DMS79 treated with DMSO at 0.1 percent for 48 hours (cell line): ENCODE data around the gene TUBA4B.

Experiments used
- DNase-seq: peaks from one replicate; lab custom pipeline; 2025; lab: John Stamatoyannopoulos, UW

TUBA4B gene

GRCh38 chr2:219218732-219219701 is 34.0 kb upstream of the TUBA4B start, which contains the start of gene ABCB6:
ABCB6 (minus strand) TSS chr2:219218958; CDS start chr2:219218673, 285 bp downstream.
- peak; percentile 83 for DNase-seq

GRCh38 chr2:219219784-219220532 is 33.1 kb upstream of the TUBA4B start:
- DNase-seq, result no peak

GRCh38 chr2:219220652-219221402 is 32.2 kb upstream of the TUBA4B start:
- peak; percentile 3 for DNase-seq

- DNase-seq, result no peak
These were observed 31.0 kb upstream of the TUBA4B start for GRCh38 chr2:219221957-219222518.

DNA sequence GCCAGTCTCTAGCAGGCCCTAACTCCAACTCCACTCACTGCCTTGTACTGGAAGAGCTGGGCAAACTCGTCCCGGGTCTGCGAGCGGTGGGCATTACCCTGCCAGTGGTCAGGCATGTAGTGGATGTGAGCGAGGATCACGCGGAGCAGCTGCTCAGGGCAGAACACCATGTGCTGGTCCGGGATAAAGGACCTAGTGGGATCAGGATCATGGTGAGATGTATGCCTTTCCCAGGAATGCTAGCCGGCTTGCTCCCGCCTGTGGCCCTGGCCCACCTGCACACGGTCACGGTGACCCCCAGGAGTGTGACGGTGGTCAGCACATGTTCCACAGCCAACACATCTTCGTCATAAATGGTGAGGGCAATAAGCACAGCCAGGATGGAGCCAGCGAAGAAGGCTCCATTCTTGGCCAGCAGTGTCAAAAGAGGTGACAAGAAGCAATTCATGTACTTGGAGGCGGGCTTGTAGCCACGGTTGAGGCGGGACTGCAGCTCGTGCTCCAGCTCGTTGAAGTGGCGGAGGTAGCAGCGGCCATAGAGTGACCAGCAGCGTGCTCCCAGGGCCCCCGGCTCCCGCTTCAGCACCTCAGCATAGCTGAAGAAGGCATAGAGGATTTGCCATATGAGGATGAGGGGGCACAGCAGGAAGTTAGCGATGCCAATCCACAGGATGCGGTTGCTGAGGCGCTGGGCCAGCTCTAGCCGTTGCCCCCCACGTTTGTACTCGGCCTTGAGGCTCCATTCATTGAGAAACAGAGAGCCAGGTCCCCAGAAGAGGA is 29.0 kb upstream of the TUBA4B start:
- DNase-seq, result no peak

DNA sequence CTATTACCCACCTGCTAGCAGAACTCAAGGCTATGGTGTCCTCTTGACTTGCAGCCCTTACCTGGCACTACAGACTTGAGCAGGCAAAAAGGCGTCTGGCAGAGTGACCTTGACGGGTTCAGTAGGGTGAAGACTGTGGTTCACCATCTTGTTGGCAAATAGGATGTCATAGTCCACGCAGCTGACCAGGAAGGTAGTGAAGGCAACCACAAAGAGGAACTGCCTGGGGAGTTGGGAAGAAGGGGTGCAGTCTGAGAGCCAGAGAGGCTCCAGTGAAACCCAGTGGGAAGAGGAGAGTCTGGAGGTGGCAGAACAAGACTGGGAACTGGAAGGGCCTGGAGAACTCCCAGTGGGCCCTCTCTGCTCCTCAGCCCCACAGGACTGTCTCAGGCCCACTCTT is 27.7 kb upstream of the TUBA4B start:
- no peak for DNase-seq

DNA sequence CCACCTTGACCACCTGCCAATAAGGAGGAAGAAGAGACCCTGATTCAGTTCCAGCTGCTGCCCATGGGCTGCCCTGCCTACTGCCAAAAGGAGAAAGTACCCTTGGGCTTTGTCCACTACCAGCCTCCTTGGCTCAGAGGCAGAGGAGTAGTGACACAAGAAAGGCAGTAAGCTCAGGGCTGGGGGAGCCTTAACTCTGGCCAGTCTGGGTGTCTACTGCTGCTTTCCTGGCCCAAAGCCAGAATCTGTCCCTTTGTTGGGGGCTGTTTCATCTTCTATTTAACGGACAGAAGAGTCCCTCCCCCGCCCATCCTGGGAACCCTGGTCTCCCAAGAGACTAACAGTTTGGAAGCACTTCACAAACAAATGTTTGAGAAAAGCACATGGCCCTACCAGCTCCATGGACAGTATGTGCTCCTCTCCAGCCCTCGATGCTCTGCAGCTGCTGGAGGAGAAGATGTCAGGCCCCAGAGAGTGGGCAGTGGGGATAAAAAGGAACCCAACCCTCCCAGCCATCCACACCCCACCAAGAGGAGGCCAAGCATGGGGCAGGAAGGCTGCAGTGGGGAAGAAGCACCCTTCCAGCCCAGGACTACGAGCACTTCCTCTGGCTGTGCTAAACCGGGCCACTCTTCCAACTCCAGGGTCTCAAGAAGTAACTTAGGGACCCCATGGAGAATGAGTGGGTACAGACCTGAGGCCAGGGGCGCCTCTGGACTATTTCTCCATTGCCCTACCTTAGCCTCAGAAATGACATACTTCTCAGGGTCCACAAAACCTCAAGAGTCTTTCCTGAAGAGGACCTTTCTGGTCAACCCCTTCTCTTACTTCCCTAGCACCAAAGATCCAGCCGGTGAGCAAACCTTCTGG is 24.8 kb upstream of the TUBA4B start:
- DNase-seq, result no peak

GRCh38 chr2:219228911-219229304 is 24.1 kb upstream of the TUBA4B start:
- no peak for DNase-seq

DNA sequence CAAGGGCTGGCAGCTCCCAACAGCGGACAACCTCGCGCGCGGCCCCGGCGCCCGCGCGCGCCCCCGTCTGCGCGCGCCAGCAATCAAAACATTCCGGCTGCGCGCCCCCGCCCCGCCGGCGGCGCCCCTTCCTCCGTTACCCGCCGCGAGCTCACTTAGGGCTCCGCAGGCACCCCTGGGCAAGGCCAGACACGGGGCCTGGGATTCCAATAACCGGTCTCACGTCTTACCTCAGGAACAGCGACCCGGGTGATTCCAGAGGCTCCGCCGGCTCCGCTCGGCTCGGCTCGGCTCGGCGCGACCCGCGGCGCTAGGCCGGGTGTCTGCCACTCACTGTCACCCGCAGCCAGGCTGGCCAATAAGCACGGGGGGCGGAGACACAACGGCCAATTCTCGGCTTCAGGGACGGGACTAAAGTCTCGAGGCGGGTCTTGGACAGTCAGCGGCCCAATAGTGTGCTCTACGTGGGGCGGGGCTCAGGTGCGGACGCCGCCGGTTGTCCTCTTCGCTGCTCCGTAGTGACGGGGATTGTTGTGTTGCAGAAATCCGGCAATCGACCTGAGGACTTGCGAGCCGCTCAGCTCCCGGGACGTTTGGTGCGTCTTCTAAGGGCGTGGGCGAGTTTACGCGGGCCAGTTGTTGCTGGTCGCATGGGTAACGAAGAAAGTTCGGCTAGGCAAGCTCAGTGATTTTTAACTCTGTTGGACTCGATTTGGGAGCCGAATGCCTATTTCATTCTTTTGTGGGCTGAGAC is 23.6 kb upstream of the TUBA4B start, which contains the start of the genes ANKZF1 and ATG9A:
Gene ANKZF1, plus strand, starts transcription at position 502 of the 754 bp plus-strand sequence. CDS start 452 bp downstream, outside the sequence.
Gene ATG9A, minus strand, starts transcription at position 332 of the 754 bp plus-strand sequence. CDS start 1,612 bp downstream, outside the sequence.
- peak; percentile 95 for DNase-seq

DNA sequence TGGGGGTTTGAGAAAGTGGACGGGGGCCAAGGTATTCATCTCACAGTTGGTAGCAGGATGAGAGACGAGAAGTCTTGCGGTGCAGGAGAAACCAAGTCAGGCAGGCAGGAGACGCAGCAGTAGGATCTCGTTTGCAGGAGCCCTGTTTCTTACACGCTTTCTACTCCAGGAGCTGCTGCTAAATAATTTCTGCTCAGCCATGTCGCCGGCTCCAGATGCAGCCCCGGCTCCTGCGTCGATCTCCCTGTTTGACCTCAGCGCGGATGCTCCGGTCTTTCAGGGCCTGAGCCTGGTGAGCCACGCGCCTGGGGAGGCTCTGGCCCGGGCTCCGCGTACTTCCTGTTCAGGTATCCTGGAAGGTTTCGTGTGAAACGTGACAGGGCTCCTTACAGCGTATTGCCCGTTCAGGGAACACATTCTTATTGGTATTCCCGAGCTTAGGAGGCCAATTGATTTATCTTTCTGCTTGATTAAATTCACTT is 22.9 kb upstream of the TUBA4B start:
- peak; percentile 38 for DNase-seq

DNA sequence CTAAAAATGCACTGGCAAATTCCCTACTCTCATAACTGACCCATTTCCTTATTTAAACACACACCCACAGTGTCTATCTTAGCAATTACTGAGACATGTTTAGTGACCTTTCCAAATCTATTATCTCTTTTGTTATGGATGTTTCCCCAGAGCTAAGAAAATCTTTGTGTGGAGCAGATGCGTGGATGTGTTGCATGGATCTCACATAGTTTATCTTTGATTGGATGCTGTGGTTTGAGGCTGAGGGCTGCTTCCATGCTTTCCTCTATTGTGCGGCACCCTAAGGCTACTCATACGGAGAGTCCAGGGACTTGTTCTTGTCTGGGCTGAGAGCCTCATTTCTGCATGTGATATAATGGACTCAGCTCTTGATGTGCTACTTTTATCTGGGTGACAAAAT is 18.7 kb upstream of the TUBA4B start:
- DNase-seq, result no peak

DNA sequence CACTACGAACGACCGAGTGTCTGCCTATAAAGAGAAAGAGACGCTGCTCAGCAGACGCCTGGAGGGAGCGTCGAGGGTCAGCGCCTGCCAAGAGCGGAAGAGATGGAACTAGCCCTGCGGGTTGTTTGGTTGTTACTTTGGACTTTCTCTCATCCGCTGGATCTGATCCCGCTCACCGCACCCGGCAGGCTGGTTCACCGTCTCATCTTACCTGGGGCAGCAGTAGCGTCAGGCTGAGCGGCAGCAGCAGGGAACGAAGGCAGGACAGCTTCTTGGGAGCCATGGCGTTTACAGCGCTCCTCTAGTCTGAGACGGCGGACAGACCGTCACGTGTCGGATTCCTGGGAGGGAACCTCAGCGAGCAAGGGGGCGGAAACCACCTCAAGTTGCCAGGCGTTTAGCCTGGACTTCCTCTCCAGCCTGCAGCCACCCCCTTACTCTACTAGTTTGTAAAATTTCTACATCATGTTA is 9.7 kb upstream of the TUBA4B start:
- no peak for DNase-seq

GRCh38 chr2:219244789-219245147 is 8.3 kb upstream of the TUBA4B start:
- no peak for DNase-seq

DNA sequence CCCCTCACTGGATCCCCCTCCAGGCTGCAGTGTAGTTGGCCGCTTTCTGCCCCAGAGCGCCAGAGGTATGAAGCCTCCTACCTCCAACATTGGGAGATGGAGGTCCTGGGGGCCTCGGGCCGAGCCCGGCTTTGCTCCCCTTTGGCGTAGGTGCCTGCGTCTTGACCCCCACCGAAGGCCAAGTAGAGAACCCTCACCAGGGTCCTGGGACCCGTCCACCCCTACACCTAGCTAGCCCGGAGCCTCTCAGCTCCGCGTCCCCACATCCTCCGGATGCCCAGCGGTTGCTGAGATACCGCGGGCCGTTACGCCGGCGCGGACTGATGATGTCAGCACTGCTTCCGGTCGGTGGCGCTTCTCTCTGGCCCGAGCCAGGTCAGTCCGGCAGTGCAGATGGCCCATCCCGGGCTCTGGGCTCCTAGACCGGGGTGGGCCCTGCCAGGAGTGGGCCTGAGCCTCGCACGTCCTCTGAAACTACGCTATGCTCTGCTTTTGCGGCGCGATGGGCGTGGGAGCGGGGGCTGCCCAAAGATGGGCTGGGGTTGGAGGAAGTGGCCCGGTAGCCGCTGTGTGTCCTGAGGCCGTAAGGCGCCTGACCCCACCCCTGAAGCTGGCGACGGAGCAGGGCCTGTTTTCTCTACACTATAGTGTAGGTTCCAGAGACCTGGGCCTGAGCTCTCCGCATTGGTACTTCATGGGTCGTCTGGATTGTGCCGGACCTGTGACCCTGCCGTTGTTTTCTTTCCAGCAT is 7.7 kb upstream of the TUBA4B start, which contains the start of the genes GLB1L and STK16:
Gene GLB1L, minus strand, starts transcription at position 297 of the 751 bp plus-strand sequence. CDS start 1,871 bp downstream, outside the sequence.
Gene STK16, plus strand, starts transcription at position 332 of the 751 bp plus-strand sequence. CDS start 521 bp downstream, outside the sequence.
- peak; percentile 78 for DNase-seq

DNA sequence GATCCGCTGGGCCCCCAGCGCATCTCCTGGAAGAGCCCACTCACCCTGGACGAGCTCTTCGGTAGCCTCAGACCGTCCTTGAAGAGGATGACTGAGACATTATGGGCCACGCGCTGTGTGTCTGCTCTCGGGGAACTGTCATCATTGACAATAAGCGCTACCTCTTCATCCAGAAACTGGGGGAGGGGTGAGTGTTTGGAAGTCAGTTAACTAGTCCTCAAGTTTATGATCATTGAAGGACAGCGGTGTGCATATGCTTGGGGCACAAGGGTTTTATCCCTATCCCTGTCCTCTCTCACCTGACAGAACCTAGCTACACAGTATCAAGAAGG is 7.2 kb upstream of the TUBA4B start:
- no peak for DNase-seq

DNA sequence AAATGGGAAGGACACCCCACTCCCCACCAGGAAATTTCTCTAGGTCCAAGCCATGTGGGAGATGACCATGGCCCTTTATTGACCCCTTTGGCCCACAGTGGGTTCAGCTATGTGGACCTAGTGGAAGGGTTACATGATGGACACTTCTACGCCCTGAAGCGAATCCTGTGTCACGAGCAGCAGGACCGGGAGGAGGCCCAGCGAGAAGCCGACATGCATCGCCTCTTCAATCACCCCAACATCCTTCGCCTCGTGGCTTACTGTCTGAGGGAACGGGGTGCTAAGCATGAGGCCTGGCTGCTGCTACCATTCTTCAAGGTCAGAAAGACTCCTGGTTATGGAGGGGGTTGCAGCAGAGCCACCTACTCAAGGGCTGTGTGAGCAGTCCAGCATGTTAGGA is 6.5 kb upstream of the TUBA4B start:
- DNase-seq, result no peak

DNA sequence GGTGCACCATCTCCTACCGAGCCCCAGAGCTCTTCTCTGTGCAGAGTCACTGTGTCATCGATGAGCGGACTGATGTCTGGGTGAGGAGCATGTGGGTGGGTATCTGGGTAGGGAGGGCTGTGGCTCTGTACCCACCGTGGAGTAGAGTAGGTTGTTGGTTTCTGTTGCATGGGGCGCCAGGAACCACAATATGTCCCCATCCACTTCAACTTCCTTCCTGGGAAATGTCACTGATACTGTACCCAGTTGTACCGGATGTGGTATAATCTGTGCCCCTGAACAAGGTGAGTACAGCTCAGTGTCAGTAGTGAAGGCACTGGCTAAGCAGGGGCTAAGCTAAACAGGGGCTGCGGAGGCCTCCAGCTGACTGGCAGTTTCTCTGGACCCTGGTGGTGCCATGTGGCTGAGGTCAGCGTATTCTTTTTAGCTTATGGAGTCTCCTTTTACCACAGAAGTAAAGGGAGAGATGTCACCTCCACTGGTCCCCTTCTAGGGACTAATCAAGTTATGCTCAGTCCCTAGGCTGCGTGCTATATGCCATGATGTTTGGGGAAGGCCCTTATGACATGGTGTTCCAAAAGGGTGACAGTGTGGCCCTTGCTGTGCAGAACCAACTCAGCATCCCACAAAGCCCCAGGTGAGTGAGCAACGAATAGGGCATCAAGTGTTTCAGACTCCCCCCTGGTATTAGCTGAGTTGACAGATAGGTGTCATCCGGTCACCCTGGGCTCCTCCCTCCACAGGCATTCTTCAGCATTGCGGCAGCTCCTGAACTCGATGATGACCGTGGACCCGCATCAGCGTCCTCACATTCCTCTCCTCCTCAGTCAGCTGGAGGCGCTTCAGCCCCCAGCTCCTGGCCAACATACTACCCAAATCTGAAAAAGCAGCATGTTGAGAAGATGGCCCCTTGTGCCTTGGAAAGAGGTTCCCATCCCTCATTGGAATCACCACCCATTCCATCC is 5.1 kb upstream of the TUBA4B start:
- no peak for DNase-seq
